Glutamatergic neuron (in vitro differentiated cells): ENCODE data around the gene OR11L1. TPM values are rescaled to one million over a fixed set of nuclear protein-coding genes. Genes with fewer than 3 reads are reported as not detected.

Experiments
- DNase-seq: peaks from one replicate; pipeline ENCODE4 v3.0.0; 2022
- H3K27ac Mint-ChIP-seq: one replicate; pipeline ENCODE4 v1.8.0; 2020; ENCODE audit warnings: mild to moderate bottlenecking, mixed read lengths, inconsistent platforms; ENCODE audit not compliant: unreplicated experiment
- H3K27me3 Mint-ChIP-seq: one replicate; pipeline ENCODE4 v1.8.0; 2020; ENCODE audit warnings: mild to moderate bottlenecking, moderate library complexity, mixed read lengths, inconsistent platforms; ENCODE audit not compliant: unreplicated experiment
- H3K36me3 Mint-ChIP-seq: one replicate; pipeline ENCODE4 v1.8.0; 2020; ENCODE audit warnings: mild to moderate bottlenecking, mixed read lengths, inconsistent platforms; ENCODE audit not compliant: unreplicated experiment
- H3K4me1 Mint-ChIP-seq: one replicate; pipeline ENCODE4 v1.8.0; 2020; ENCODE audit warnings: mild to moderate bottlenecking, low read depth, mixed read lengths, inconsistent platforms; ENCODE audit not compliant: unreplicated experiment
- H3K4me3 Mint-ChIP-seq: one replicate; pipeline ENCODE4 v1.8.0; 2020; ENCODE audit warnings: mild to moderate bottlenecking, mixed read lengths, inconsistent platforms; ENCODE audit not compliant: unreplicated experiment
- H3K9me3 Mint-ChIP-seq: one replicate; pipeline ENCODE4 v1.8.0; 2020; ENCODE audit warnings: mild to moderate bottlenecking, moderate library complexity, mixed read lengths, inconsistent platforms; ENCODE audit not compliant: unreplicated experiment
- total RNA-seq: library from RNA; stranded (reverse); fragmentation: NEBNext Ultra II Directional; extraction: Animal tissue kit (Norgen Biotek cat#: 25700); gene quantifications from one replicate; pipeline ENCODE4 v1.2.1, GENCODE V29; 2021; ENCODE audit not compliant: unreplicated experiment
- TF ChIP-seq, protein P1 (sequence below): fragments of 200-600 bp; sonication (generic); IDR thresholded peaks from one replicate; pipeline ENCODE4 v1.5.0; 2021; ENCODE audit not compliant: partially characterized antibody, unreplicated experiment

The OR11L1 gene
- total RNA-seq, 1 donor from 2014 or later, result not detected

DNA sequence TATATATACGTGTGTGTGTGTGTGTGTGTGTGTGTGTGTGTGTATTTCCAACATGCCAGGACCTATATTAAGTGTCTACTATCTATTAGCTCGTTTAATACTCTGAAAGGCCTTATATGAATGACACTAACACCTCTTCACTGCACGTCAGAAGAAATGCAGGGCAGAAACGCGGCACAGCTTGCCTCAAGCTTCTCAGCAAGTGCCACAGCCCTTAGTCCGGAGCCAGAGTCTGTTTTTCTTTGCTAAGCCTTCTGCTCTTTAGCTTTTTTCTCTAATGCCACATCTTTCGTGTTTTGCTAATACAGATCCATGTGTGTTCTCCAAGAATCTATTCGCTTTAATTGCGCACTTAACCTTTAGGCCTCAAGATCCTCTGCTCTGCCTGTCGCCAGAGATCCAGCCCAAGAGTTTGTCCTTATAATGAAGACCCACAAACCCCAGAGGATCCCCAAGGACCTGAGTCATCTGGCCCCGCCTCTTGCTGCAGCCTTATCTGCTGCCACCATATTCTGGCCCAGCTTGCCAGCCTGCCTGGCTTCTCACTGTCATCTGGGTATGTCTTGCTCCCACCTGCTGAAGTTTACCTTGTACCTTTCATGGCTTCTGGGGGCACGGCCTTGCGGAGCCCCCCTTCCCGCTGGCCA is 13.3 kb upstream of the OR11L1 start:
- peak; percentile 23 for DNase-seq
- TF ChIP-seq, protein P1, sequence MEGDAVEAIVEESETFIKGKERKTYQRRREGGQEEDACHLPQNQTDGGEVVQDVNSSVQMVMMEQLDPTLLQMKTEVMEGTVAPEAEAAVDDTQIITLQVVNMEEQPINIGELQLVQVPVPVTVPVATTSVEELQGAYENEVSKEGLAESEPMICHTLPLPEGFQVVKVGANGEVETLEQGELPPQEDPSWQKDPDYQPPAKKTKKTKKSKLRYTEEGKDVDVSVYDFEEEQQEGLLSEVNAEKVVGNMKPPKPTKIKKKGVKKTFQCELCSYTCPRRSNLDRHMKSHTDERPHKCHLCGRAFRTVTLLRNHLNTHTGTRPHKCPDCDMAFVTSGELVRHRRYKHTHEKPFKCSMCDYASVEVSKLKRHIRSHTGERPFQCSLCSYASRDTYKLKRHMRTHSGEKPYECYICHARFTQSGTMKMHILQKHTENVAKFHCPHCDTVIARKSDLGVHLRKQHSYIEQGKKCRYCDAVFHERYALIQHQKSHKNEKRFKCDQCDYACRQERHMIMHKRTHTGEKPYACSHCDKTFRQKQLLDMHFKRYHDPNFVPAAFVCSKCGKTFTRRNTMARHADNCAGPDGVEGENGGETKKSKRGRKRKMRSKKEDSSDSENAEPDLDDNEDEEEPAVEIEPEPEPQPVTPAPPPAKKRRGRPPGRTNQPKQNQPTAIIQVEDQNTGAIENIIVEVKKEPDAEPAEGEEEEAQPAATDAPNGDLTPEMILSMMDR, result no peak
- Mint-ChIP-seq H3K4me3 (no peak overlapping the region), H3K36me3 (no peaks in the 10 kb centered on the region), H3K27me3 (peaks cover 7% of the 10 kb centered on the region), H3K4me1 (peaks cover 3% of the 10 kb centered on the region), H3K27ac (no peak overlapping the region), H3K9me3 (peaks cover 10% of the 10 kb centered on the region)

DNA sequence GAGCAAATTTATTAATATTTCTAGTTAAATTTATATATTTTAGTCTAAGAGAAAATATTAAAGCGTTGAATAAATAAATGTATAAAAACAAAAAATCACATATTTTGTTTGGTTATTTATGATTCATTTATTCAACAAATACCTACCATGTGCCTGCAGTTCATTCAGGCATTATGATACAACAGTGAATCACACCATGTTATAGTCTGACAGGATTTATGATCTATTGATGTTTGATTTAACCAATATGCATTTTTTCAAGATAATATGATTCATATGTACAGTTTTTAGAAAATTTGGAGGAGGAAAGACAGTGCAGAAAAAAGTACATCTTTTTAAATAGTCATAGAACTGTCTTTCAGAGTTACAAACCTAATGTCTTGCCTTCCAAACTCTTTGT is 7.9 kb upstream of the OR11L1 start:
- H3K27ac Mint-ChIP-seq, result no peak overlapping the region

DNA sequence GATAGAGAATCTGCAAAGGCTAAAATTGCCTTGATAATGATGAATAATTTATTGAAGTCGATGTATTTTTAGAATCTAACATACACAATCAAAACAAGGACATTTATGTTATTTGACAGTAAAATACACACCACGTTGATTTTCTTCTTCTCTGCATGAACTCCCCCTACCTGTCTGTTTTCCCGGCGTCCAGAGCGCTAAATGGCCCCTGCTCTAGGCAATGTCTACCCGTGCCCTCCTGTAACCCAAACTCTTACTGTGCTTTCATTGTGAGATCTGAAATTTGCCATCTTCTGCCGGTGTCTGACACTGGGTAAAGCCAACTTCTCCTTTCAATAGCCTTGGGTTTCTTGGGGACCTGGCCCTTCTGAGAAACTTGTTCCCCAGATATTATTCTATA is 6.7 kb upstream of the OR11L1 start:
- Mint-ChIP-seq H3K4me3 (no peak overlapping the region), H3K27ac (no peak overlapping the region), H3K27me3 (no peaks in the 10 kb centered on the region), H3K4me1 (peaks cover 6% of the 10 kb centered on the region), H3K36me3 (no peaks in the 10 kb centered on the region), H3K9me3 (peaks cover under 1% of the 10 kb centered on the region)
- no peak for DNase-seq
- TF ChIP-seq, protein P1, result no peak

More for the DNA sequence above, 7.9 kb upstream of the OR11L1 start:
- Mint-ChIP-seq H3K9me3 (peaks cover 2% of the 10 kb centered on the region), H3K4me1 (no peaks in the 10 kb centered on the region), H3K27me3 (no peaks in the 10 kb centered on the region), H3K36me3 (no peaks in the 10 kb centered on the region), H3K4me3 (no peak overlapping the region)
- DNase-seq, result no peak
- TF ChIP-seq, protein P1, result no peak

DNA sequence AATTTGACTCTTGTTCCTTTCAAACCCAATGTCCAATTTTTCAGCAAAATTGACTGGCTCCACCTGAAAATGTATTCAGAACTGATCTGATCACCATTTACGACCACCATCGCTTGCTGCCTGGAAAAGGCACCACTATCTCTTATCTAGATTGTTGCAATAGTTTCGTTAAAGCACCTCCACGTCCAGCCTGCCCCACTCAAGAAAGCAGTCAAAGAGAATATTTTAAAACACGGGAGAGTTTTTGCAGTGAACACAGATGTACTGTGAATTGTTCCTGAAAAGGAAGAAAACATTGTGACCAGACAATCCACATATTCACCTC is 4.0 kb upstream of the OR11L1 start:
- no peaks in the 10 kb centered on the region for H3K36me3 Mint-ChIP-seq
- TF ChIP-seq, protein P1, result no peak
- H3K9me3 Mint-ChIP-seq, result no peaks in the 10 kb centered on the region
- DNase-seq, result no peak
- H3K27ac Mint-ChIP-seq, result no peak overlapping the region
- no peak overlapping the region for H3K4me3 Mint-ChIP-seq
- peaks cover 11% of the 10 kb centered on the region for H3K4me1 Mint-ChIP-seq
- H3K27me3 Mint-ChIP-seq, result no peaks in the 10 kb centered on the region

DNA sequence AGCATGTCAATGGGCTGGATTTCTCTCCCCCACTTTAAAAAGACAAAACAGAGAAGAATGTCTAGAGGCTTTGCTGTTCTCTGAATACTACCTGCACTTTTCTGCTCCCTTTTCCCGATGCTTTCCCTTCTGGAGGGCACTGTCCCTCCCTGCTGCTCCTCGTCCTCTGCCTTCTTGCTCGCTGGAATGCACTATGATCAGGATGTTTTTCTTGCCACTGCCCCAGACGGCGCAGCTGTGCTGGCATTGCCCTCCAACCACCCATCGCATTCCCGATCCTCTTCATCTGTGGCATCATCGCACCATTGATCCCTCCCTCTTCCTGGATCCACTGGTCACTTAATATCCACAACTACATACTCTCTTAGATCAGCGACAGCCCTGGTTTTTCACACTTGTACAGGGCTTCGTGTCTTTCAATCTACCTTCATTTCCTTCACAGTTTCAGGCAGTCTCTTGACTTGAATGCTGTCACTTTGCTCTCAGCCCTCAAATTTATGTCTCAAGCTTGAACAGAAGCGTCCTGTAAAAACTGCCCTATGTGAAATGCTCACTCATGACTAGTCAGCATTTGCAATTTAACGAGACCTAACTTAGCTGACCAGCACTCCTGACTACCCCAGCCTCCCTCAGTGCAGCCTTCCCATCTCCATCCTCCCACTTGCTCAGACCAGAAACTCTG is 3.5 kb upstream of the OR11L1 start:
- no peak for DNase-seq
- TF ChIP-seq, protein P1, result no peak
- no peaks in the 10 kb centered on the region for H3K27me3 Mint-ChIP-seq
- H3K9me3 Mint-ChIP-seq, result no peaks in the 10 kb centered on the region
- H3K27ac Mint-ChIP-seq, result no peak overlapping the region
- H3K4me1 Mint-ChIP-seq, result peaks cover 11% of the 10 kb centered on the region
- H3K4me3 Mint-ChIP-seq, result no peak overlapping the region
- no peaks in the 10 kb centered on the region for H3K36me3 Mint-ChIP-seq
